ENCODE data around the gene USP5.
A peak's percentile ranks its signal among the peaks of the same experiment; 100 is the strongest.

GRCh38 chr12:6890789-6891645 is 39.1 kb downstream of the USP5 start:
- peak; percentile 60 for TF ChIP-seq CTCF (conservative IDR thresholded peaks at IDR 0.05; ENCODE audit: low read depth, low read length)
- no peak for TF ChIP-seq EZH2 (IDR thresholded peaks at IDR 0.05; ENCODE audit: low read length, unreplicated experiment)

Data from PC-3 (cell line).